Cardiac muscle cell (in vitro differentiated cells and primary cell): ENCODE measurements around the gene HSPBAP1. TPM values are rescaled to one million over a fixed set of nuclear protein-coding genes. Genes with fewer than 3 reads are reported as not detected.

ENCODE experiments used
- DNase-seq, 2 donors: peaks; one replicate each; pipeline versions ENCODE4 v3.0.0 to v3.0.0-alpha.2; 2010 to 2017; ENCODE audit warnings: low read depth in 1 of 2, low spot score in 1 of 2
- H3K27ac ChIP-seq: fragments of 200-600 bp; sonication (generic); 2 replicates; pipeline ENCODE4 v1.5.1; 2016
- H3K27me3 ChIP-seq: fragments of 200-600 bp; sonication (generic); 2 replicates; pipeline ENCODE4 v1.6.0; 2016; ENCODE audit warnings: control low read depth
- H3K36me3 ChIP-seq: fragments of 200-600 bp; sonication (generic); 2 replicates; pipeline ENCODE4 v1.5.1; 2016; ENCODE audit warnings: control low read depth
- H3K4me1 ChIP-seq: fragments of 200-600 bp; sonication (generic); 2 replicates; pipeline ENCODE4 v1.8.1; 2017; ENCODE audit warnings: low read depth, mild to moderate bottlenecking, mixed run types
- H3K4me3 ChIP-seq: fragments of 200-600 bp; sonication (generic); 2 replicates; pipeline ENCODE4 v1.5.1; 2016; ENCODE audit warnings: mild to moderate bottlenecking
- H3K9me3 ChIP-seq: fragments of 200-600 bp; sonication (generic); 2 replicates; pipeline ENCODE4 v1.5.1; 2017; ENCODE audit warnings: low read depth, mild to moderate bottlenecking, control low read depth
- CTCF ChIP-seq: IDR thresholded peaks from 2 replicates; pipeline ENCODE4 v1.5.1; 2012; ENCODE audit warnings: low read depth, mild to moderate bottlenecking, low read length
- polyA plus RNA-seq: library from polyadenylated mRNA; unstranded; fragments of >200 nt; fragmentation: Nextera tagmentation; extraction: Ambion mirVana; gene quantifications from 2 replicates; pipeline ENCODE4 v1.2.1, GENCODE V29; 2016
- total RNA-seq: library from RNA; depleted of rRNA; stranded (reverse); fragments of >200 nt; gene quantifications from 2 replicates; pipeline ENCODE4 v1.2.3, GENCODE V29; 2016

HSPBAP1 gene
- 2.9 and 3.1 TPM in 2 replicates for total RNA-seq
- polyA plus RNA-seq, result 2.5 and 7.2 TPM in 2 replicates

- peak; percentile 92 to 94 for DNase-seq
- Histone ChIP-seq H3K36me3 (no peaks in the 10 kb centered on the region), H3K4me3 (peak within 1 kb of the TSS; percentile 48), H3K27me3 (peaks cover 11% of the 10 kb centered on the region), H3K4me1 (no peaks in the 10 kb centered on the region), H3K9me3 (no peaks in the 10 kb centered on the region), H3K27ac (peak within 1 kb of the TSS; percentile 87)
- TF ChIP-seq CTCF, result no peak
These were observed at the start of gene HSPBAP1 for GRCh38 chr3:122793568-122794416. TSS of gene HSPBAP1 (minus strand) at chr3:122793831. CDS start at chr3:122793680, 151 bp downstream.

GRCh38 chr3:122835590-122835989, 42.0 kb upstream of the HSPBAP1 start:
- TF ChIP-seq CTCF, result no peak
- Histone ChIP-seq H3K27me3 (no peaks in the 10 kb centered on the region), H3K36me3 (no peaks in the 10 kb centered on the region), H3K4me3 (no peak overlapping the region), H3K27ac (no peak overlapping the region), H3K4me1 (no peaks in the 10 kb centered on the region), H3K9me3 (no peaks in the 10 kb centered on the region)
- DNase-seq, result no peak

- Histone ChIP-seq H3K4me1 (no peaks in the 10 kb centered on the region), H3K9me3 (no peaks in the 10 kb centered on the region), H3K36me3 (no peaks in the 10 kb centered on the region), H3K27me3 (no peaks in the 10 kb centered on the region), H3K27ac (no peak overlapping the region), H3K4me3 (no peak overlapping the region)
- TF ChIP-seq CTCF, result no peak
- DNase-seq, result no peak
These were observed 34.6 kb upstream of the HSPBAP1 start for GRCh38 chr3:122828281-122828680.

DNA sequence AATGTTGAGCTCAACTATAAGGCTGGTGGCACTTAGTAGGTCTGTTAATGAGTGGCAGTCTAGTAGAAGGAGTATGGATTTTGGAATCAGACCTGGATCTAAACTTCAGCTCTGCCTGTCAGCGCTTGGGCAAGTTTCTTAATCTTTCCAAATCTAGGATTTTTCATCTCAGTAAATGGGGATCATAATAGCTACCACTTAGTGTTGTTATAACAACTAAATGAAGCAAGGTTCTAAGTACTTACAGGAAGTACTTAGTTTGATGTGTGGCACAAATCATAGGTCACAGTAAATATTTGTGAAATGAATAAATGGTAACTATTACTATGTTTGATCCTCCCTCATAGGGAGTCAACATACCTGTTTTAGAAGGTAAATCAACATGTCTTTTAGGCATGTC, 32.6 kb upstream of the HSPBAP1 start:
- H3K4me3 ChIP-seq, result no peak overlapping the region
- DNase-seq, result no peak
- no peaks in the 10 kb centered on the region for H3K36me3 ChIP-seq

GRCh38 chr3:122825460-122825859, 31.8 kb upstream of the HSPBAP1 start:
- no peak for DNase-seq
- H3K36me3 ChIP-seq, result no peaks in the 10 kb centered on the region
- H3K27me3 ChIP-seq, result no peaks in the 10 kb centered on the region
- H3K4me3 ChIP-seq, result no peak overlapping the region
- no peaks in the 10 kb centered on the region for H3K4me1 ChIP-seq
- H3K9me3 ChIP-seq, result no peaks in the 10 kb centered on the region
- no peak for TF ChIP-seq CTCF
- H3K27ac ChIP-seq, result no peak overlapping the region

More for the DNA sequence above, 32.6 kb upstream of the HSPBAP1 start:
- Histone ChIP-seq H3K27ac (no peak overlapping the region), H3K9me3 (no peaks in the 10 kb centered on the region), H3K4me1 (no peaks in the 10 kb centered on the region), H3K27me3 (no peaks in the 10 kb centered on the region)
- no peak for TF ChIP-seq CTCF
